Activated naive CD8-positive, alpha-beta T cell treated with anti-CD3 and anti-CD28 coated beads, Interleukin-2, amount 50 U/mL, for 24 hours (primary cell): ENCODE results near the gene MAVS.
A peak's percentile ranks its signal among the peaks of the same experiment; 100 is the strongest.
"Not testable (repeated sequence)": the region's sequence is repeated elsewhere in the genome, so short reads cannot be mapped to it uniquely, and the experiment has no call there.

Experiments used
- ATAC-seq: fragments of 150-1000 bp; cut with Tn5 transposase; one replicate; pipeline ENCODE4 v1.10.0; 2021
- DNase-seq: peaks from one replicate; pipeline ENCODE4 v3.0.0; 2021
- H3K27ac Mint-ChIP-seq: one replicate; pipeline ENCODE4 v1.8.0; 2021; ENCODE audit warnings: mild to moderate bottlenecking, mixed read lengths
- H3K27me3 Mint-ChIP-seq: one replicate; pipeline ENCODE4 v1.8.0; 2021; ENCODE audit warnings: mixed read lengths
- H3K36me3 Mint-ChIP-seq: one replicate; pipeline ENCODE4 v1.8.0; 2021; ENCODE audit warnings: low read depth, mixed read lengths
- H3K4me1 Mint-ChIP-seq: one replicate; pipeline ENCODE4 v1.8.0; 2021; ENCODE audit warnings: mixed read lengths
- H3K4me3 Mint-ChIP-seq: one replicate; pipeline ENCODE4 v1.8.0; 2021; ENCODE audit warnings: mild to moderate bottlenecking, moderate library complexity, mixed read lengths
- H3K9me3 Mint-ChIP-seq: one replicate; pipeline ENCODE4 v1.8.0; 2021; ENCODE audit warnings: mixed read lengths

Gene MAVS

GRCh38 chr20:3821996-3822395 lies 24.6 kb upstream of the MAVS start:
- Mint-ChIP-seq H3K9me3 (no peaks in the 10 kb centered on the region), H3K27me3 (no peaks in the 10 kb centered on the region), H3K27ac (peak overlapping the region; percentile 95), H3K36me3 (peaks cover 2% of the 10 kb centered on the region), H3K4me1 (peaks cover 27% of the 10 kb centered on the region), H3K4me3 (peak overlapping the region; percentile 93)
- DNase-seq, result no peak
- ATAC-seq, result no peak

- no peak for DNase-seq
- Mint-ChIP-seq H3K4me1 (peaks cover 24% of the 10 kb centered on the region), H3K27me3 (no peaks in the 10 kb centered on the region), H3K4me3 (no peak overlapping the region), H3K9me3 (no peaks in the 10 kb centered on the region), H3K27ac (no peak overlapping the region), H3K36me3 (peaks cover 2% of the 10 kb centered on the region)
- ATAC-seq, result no peak
Measured at GRCh38 chr20:3823881-3824280, 22.8 kb upstream of the MAVS start.

- Mint-ChIP-seq H3K9me3 (no peaks in the 10 kb centered on the region), H3K36me3 (peaks cover 2% of the 10 kb centered on the region), H3K4me3 (no peak overlapping the region), H3K4me1 (peaks cover 13% of the 10 kb centered on the region), H3K27me3 (no peaks in the 10 kb centered on the region), H3K27ac (no peak overlapping the region)
- ATAC-seq, result no peak
- no peak for DNase-seq
Measured at GRCh38 chr20:3825526-3825925, 21.1 kb upstream of the MAVS start.

DNA sequence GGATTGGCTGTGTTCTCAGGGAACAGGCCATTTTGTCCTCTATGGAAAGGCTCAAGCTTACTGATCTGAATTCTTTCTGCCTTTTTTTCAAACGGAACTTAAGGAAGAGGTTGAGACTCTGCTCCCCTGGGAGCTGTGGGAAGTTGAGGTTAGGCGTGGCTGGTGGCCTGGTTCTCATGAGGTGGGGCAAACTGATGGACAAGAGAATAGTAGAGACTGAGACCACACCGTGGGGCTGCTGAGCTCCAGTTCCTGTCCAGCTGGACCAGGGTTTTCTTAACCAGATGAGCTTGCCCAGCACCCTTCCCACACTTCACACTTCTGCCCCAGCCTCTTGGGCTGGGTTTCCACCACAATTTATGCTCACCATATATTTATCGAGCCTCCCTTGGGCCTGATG lies 20.2 kb upstream of the MAVS start:
- Mint-ChIP-seq H3K4me3 (no peak overlapping the region), H3K4me1 (peaks cover 6% of the 10 kb centered on the region), H3K27ac (no peak overlapping the region), H3K36me3 (peaks cover 2% of the 10 kb centered on the region), H3K27me3 (no peaks in the 10 kb centered on the region), H3K9me3 (no peaks in the 10 kb centered on the region)
- DNase-seq (no peak), ATAC-seq (no peak)

DNA sequence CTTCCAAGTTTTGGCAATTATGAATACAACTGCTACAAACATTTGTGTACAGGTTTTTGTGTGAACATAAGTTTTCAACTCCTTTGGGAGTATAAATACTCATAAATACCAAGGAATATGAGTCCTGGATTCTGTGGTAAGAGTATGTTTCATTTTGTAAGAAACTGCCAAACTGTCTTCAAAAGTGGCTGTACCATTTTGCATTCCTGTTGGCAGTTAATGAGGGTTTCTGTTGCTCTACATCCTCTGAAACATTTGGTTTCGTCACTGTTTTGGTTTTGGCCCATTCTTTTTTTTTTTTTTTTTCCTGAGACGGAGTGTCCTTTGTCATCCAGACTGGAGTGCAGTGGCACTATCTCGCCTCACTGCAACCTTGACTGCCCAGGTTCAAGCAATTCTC lies 17.8 kb upstream of the MAVS start:
- Mint-ChIP-seq H3K27me3 (no peaks in the 10 kb centered on the region), H3K36me3 (no peaks in the 10 kb centered on the region), H3K4me1 (no peaks in the 10 kb centered on the region), H3K9me3 (no peaks in the 10 kb centered on the region), H3K27ac (no peak overlapping the region), H3K4me3 (no peak overlapping the region)
- DNase-seq (no peak), ATAC-seq (no peak)

DNA sequence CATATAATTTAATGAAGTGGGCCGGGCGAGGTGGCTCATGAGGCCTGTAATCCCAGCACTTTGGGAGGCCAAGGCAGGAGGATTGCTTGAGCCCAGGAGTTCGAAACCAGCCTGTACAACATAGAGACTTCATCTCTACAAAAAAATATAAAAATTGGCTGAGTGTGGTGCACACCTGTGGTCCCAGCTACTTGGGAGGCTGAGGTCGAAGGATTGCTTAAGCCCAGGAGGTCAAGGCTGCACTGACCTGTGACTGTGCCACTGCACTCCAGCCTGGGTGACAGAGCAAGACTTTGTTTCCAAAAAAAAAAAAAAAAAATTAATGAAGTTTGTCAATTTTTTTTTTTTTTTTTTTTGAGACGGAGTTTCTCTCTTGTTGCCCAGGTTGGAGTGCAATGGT lies 16.7 kb upstream of the MAVS start:
- not testable (repeated sequence) for H3K27ac Mint-ChIP-seq, ATAC-seq

GRCh38 chr20:3836132-3836531 lies 10.5 kb upstream of the MAVS start:
- Mint-ChIP-seq H3K36me3 (no peaks in the 10 kb centered on the region), H3K9me3 (no peaks in the 10 kb centered on the region), H3K27me3 (no peaks in the 10 kb centered on the region), H3K4me1 (peaks cover 1% of the 10 kb centered on the region), H3K27ac (no peak overlapping the region), H3K4me3 (no peak overlapping the region)
- ATAC-seq (no peak), DNase-seq (no peak)

More for the DNA sequence above, 16.7 kb upstream of the MAVS start:
- not testable (repeated sequence) for DNase-seq, H3K4me3 Mint-ChIP-seq, H3K36me3 Mint-ChIP-seq, H3K4me1 Mint-ChIP-seq, H3K27me3 Mint-ChIP-seq, H3K9me3 Mint-ChIP-seq

DNA sequence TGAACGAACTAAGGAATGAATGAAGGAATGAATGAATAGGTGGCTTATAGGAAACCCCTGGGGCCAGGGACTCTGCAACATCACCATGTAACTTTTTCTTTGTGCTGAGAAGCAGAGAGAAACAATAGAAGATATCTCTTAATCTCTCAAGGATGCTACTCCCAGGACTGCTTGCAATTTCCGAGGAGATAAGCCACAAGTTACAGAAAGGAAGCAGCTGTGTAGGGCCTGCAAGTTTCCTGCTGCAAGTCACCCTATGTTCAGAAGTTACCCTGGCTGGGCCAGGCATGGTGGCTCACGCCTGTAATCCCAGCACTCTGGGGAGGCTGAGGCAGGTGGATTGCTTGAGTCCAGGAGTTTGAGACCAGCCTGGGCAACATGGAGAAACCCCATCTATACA lies 7.3 kb upstream of the MAVS start:
- no peak for ATAC-seq
- Mint-ChIP-seq H3K27ac (no peak overlapping the region), H3K27me3 (no peaks in the 10 kb centered on the region), H3K4me3 (no peak overlapping the region), H3K4me1 (peaks cover 1% of the 10 kb centered on the region), H3K9me3 (no peaks in the 10 kb centered on the region), H3K36me3 (no peaks in the 10 kb centered on the region)
- DNase-seq, result no peak

GRCh38 chr20:3840201-3840600 lies 6.4 kb upstream of the MAVS start:
- not testable (repeated sequence) for ATAC-seq, DNase-seq, H3K4me1 Mint-ChIP-seq, H3K27ac Mint-ChIP-seq, H3K27me3 Mint-ChIP-seq, H3K4me3 Mint-ChIP-seq, H3K36me3 Mint-ChIP-seq, H3K9me3 Mint-ChIP-seq

GRCh38 chr20:3842348-3842930 lies 4.2 kb upstream of the MAVS start:
- Mint-ChIP-seq H3K27me3 (no peaks in the 10 kb centered on the region), H3K4me1 (peaks cover 11% of the 10 kb centered on the region), H3K27ac (no peak overlapping the region), H3K9me3 (no peaks in the 10 kb centered on the region), H3K36me3 (no peaks in the 10 kb centered on the region), H3K4me3 (no peak overlapping the region)
- DNase-seq (no peak), ATAC-seq (no peak)

DNA sequence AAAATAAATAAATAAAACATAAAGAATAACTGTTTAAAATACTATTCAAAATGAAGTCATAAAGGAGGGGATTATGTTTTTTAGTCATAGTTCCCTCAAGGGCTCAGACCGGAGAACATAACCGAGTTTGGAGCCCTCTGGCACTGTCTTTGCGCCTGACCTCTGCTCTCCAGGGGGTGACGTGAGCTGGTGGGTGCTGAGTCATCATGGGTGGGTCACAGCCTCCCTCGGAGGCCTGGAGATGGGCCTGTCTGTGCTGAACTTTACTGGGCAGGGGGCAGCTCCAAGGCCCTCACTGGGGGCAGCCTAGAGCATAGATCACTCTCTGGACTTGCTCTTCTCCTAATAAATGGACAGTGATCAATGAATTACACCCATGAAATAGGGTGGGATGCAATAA lies 3.1 kb upstream of the MAVS start:
- Mint-ChIP-seq H3K4me1 (peaks cover 19% of the 10 kb centered on the region), H3K36me3 (no peaks in the 10 kb centered on the region), H3K4me3 (no peak overlapping the region), H3K9me3 (no peaks in the 10 kb centered on the region), H3K27ac (no peak overlapping the region), H3K27me3 (no peaks in the 10 kb centered on the region)
- DNase-seq (no peak), ATAC-seq (no peak)

DNA sequence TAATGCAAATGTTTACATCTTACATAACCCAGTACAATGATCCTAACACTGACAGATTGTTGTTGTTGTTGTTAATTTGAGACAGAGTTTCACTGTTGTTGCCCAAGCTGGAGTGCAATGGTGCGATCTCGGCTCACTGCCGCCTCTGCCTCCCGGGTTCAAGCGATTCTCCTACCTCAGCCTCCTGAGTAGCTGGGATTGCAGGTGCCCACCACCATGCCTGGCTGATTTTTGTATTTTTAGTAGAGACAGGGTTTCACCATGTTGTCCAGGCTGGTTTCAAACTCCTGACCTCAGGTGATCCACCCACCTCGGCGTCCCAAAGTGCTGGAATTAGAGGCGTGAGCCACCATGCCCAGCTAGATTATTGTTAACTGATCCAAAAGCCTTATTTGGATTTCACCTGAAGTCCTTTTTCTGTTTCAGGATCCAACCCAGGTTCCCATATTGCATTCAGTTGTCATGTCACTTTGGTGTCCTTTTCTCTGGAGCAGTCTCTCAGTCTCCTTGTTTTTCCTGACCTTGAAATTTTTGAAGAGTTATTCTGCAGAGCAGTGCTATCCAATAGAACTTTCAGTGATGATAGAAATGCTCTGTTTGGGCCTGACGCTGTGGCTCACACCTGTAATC lies 2.5 kb upstream of the MAVS start:
- H3K27ac Mint-ChIP-seq, H3K9me3 Mint-ChIP-seq, DNase-seq, H3K36me3 Mint-ChIP-seq, H3K27me3 Mint-ChIP-seq, H3K4me3 Mint-ChIP-seq, ATAC-seq: not testable (repeated sequence)
- H3K4me1 Mint-ChIP-seq, result peaks cover 23% of the 10 kb centered on the region

GRCh38 chr20:3846378-3846739 lies 275 bp upstream of the MAVS start:
- Mint-ChIP-seq H3K9me3 (no peaks in the 10 kb centered on the region), H3K36me3 (peaks cover 5% of the 10 kb centered on the region), H3K27me3 (no peaks in the 10 kb centered on the region), H3K4me3 (peak overlapping the region; percentile 92), H3K4me1 (peaks cover 25% of the 10 kb centered on the region), H3K27ac (peak overlapping the region; percentile 87)
- ATAC-seq, result no peak
- no peak for DNase-seq

- no peak for ATAC-seq
- H3K27me3 Mint-ChIP-seq, result no peaks in the 10 kb centered on the region
- peaks cover 5% of the 10 kb centered on the region for H3K36me3 Mint-ChIP-seq
- DNase-seq, result no peak
- H3K4me3 Mint-ChIP-seq, result peak overlapping the region; percentile 92
- H3K9me3 Mint-ChIP-seq, result no peaks in the 10 kb centered on the region
- peak overlapping the region; percentile 87 for H3K27ac Mint-ChIP-seq
- H3K4me1 Mint-ChIP-seq, result peaks cover 25% of the 10 kb centered on the region
Measured at GRCh38 chr20:3847429-3847940, 851 bp downstream of the MAVS start.

DNA sequence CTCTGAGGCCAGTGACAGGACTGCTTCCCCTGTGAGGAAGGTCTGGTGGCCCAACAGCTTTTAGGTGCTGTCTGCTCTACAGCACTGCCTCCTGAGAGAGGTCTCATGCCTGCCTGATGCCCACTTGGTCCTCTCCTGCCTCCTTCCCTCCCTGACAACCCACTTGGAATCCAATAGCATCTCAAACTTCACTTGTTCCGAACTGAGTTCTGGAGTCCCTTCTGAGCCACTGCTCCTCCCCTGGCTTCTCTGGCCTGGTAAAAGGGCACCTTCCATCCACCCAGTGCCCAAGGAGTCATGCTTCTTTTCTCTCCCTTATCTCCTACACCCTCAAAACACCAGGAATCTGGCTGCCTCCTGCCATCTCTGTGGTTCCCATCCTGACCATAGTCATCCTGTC lies 1.9 kb downstream of the MAVS start:
- no peak for ATAC-seq
- peaks cover 5% of the 10 kb centered on the region for H3K36me3 Mint-ChIP-seq
- H3K9me3 Mint-ChIP-seq, result no peaks in the 10 kb centered on the region
- no peak for DNase-seq
- peaks cover 25% of the 10 kb centered on the region for H3K4me1 Mint-ChIP-seq
- H3K27me3 Mint-ChIP-seq, result no peaks in the 10 kb centered on the region
- H3K27ac Mint-ChIP-seq, result peak overlapping the region; percentile 63
- H3K4me3 Mint-ChIP-seq, result peak overlapping the region; percentile 92
